ENCODE results near the gene FAM3D.
A peak's percentile ranks its signal among the peaks of the same experiment; 100 is the strongest.

DNA sequence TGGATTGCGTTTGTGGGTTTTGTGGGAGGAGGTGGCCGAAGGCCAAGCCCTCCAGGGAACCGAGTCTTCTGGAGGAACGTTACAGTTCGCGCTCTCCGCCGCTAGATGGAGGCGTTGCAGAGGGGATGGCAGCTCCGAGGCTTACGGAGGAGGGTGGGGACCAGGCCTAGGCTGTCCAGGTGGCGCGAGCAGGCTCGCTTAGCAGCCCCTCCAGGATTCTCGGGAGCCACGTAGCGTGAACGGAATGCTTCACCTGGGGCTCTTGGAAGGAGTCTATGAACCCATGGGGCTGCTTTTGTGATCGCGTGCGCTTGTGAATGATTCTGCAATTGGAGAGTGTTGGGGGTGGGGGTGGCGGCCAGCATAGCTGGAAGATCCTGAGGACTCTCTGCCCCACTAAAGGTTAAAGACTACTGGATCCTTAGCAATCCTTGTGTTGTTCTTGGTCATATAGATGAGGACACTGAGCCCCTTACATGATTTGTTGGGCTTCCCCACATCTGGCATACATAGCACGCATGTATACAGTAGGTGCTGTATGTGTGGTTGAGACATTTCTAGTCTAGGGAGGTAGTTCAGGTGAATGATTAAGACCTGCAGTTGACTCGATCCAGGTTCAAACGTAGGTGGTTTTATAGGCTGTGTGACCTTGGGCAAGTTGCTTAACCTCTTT, 25.7 kb downstream of the FAM3D start:
- TF ChIP-seq CTCF (conservative IDR thresholded peaks at IDR 0.05) (peak; percentile 90), ZFX (IDR thresholded peaks at IDR 0.05) (no peak)
